ENCODE measurements around the gene SPCS2. TPM values are rescaled to one million over a fixed set of nuclear protein-coding genes. Genes with fewer than 3 reads are reported as not detected.

Gene SPCS2
- total RNA-seq, 1 donor from 2014 or later = 186 TPM

DNA sequence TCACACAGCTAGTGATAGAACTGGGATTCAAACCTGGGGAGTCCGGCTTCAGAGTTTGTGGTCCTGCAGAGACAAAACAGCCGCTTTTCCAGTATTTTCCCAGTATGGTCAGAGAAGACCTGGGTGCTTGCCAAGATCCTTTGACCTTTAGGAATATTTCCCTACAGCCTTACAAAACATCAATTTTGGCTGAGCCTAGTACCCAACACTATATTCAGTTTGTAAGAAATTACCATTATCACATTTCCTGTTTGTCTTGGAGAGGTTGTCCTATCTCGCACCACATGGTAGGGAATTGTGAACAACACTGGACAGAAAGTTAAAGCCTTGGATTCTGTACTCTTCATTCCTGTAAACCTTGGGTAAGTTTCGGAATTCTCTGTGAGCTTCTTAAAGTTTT is 29.0 kb downstream of the SPCS2 start:
- Mint-ChIP-seq H3K27me3 (ENCODE audit: low read depth) (no peaks in the 10 kb centered on the region), H3K4me1 (no peaks in the 10 kb centered on the region), H3K27ac (ENCODE audit: unreplicated experiment) (no peak overlapping the region), H3K9me3 (no peaks in the 10 kb centered on the region), H3K4me3 (no peak overlapping the region), H3K36me3 (ENCODE audit: low read depth) (peaks cover 26% of the 10 kb centered on the region)
- TF ChIP-seq, protein P1, sequence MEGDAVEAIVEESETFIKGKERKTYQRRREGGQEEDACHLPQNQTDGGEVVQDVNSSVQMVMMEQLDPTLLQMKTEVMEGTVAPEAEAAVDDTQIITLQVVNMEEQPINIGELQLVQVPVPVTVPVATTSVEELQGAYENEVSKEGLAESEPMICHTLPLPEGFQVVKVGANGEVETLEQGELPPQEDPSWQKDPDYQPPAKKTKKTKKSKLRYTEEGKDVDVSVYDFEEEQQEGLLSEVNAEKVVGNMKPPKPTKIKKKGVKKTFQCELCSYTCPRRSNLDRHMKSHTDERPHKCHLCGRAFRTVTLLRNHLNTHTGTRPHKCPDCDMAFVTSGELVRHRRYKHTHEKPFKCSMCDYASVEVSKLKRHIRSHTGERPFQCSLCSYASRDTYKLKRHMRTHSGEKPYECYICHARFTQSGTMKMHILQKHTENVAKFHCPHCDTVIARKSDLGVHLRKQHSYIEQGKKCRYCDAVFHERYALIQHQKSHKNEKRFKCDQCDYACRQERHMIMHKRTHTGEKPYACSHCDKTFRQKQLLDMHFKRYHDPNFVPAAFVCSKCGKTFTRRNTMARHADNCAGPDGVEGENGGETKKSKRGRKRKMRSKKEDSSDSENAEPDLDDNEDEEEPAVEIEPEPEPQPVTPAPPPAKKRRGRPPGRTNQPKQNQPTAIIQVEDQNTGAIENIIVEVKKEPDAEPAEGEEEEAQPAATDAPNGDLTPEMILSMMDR (conservative IDR thresholded peaks at IDR 0.05) = no peak
- DNase-seq (ENCODE audit: low read depth, low spot score) = no peak

DNA sequence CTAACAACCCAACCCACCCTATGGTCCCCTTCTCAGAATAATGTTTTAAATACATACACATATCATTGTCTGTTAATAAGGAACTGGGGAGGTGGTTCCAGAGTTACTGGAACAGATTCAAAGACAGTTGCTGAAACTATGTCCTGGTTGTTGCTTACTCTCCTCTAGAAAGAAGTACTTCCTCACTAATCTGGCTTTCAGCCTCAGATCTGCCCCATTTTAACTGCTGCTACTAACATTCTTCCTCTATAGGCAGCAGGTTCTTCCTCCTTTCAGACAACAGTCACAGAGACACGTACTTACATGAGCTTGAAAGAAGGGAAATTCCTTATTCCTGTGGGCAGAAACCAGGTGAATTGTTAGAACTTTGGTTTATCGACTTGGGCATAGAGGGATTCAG is 31.6 kb downstream of the SPCS2 start:
- Mint-ChIP-seq H3K4me3 (no peak overlapping the region), H3K27ac (ENCODE audit: unreplicated experiment) (no peak overlapping the region), H3K36me3 (ENCODE audit: low read depth) (peaks cover 9% of the 10 kb centered on the region), H3K27me3 (ENCODE audit: low read depth) (no peaks in the 10 kb centered on the region), H3K4me1 (no peaks in the 10 kb centered on the region), H3K9me3 (no peaks in the 10 kb centered on the region)
- no peak for DNase-seq (ENCODE audit: low read depth, low spot score)
- TF ChIP-seq, protein P1 (conservative IDR thresholded peaks at IDR 0.05) = no peak

DNA sequence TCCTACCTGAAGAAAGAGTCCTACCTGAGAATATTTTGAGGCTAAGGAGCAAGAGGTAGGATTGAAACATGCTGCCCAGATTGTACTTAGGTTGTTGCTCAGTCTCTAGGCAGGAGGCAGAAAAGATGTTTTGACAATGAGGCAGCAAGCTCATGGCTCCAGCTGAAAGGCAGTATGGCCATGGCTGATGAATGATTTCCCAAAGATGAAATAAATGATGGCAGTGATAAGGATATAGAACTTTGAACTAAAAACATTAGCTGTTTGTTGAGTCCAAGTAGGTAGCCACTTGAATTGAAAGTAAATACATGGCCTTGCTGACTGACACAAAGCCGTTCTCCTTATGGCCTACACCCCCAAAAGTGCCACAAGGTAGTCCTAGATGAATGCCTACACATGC is 32.8 kb downstream of the SPCS2 start:
- no peaks in the 10 kb centered on the region for H3K4me1 Mint-ChIP-seq
- H3K4me3 Mint-ChIP-seq = no peak overlapping the region
- H3K9me3 Mint-ChIP-seq = no peaks in the 10 kb centered on the region
- H3K36me3 Mint-ChIP-seq (ENCODE audit: low read depth) = peaks cover 9% of the 10 kb centered on the region
- TF ChIP-seq, protein P1 (conservative IDR thresholded peaks at IDR 0.05) = no peak
- H3K27me3 Mint-ChIP-seq (ENCODE audit: low read depth) = no peaks in the 10 kb centered on the region
- H3K27ac Mint-ChIP-seq (ENCODE audit: unreplicated experiment) = no peak overlapping the region
- DNase-seq (ENCODE audit: low read depth, low spot score) = no peak

DNA sequence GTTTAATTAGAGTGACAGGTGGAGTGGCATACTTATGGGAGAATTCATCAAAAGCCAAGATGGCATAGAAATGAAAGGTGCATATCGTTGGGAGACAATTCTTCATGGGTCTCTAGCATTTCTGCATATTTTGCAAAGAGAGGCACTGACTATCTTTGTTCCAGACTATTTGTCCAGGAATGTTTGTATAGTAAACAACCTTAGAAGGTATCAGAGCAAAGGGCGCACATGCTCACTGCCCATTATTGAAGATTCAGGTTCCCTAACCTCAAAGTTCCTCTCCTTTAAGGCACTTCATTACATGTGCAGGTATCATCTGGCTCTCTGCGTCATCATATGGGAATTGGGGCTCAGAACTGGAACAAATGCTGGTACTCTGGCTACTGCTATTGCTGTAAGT is 35.0 kb downstream of the SPCS2 start:
- TF ChIP-seq, protein P1 (conservative IDR thresholded peaks at IDR 0.05) = no peak
- H3K4me1 Mint-ChIP-seq = peaks cover under 1% of the 10 kb centered on the region
- H3K9me3 Mint-ChIP-seq = no peaks in the 10 kb centered on the region
- H3K27me3 Mint-ChIP-seq (ENCODE audit: low read depth) = no peaks in the 10 kb centered on the region
- DNase-seq (ENCODE audit: low read depth, low spot score) = no peak
- no peak overlapping the region for H3K27ac Mint-ChIP-seq (ENCODE audit: unreplicated experiment)
- H3K36me3 Mint-ChIP-seq (ENCODE audit: low read depth) = peaks cover 9% of the 10 kb centered on the region
- H3K4me3 Mint-ChIP-seq = no peak overlapping the region

DNA sequence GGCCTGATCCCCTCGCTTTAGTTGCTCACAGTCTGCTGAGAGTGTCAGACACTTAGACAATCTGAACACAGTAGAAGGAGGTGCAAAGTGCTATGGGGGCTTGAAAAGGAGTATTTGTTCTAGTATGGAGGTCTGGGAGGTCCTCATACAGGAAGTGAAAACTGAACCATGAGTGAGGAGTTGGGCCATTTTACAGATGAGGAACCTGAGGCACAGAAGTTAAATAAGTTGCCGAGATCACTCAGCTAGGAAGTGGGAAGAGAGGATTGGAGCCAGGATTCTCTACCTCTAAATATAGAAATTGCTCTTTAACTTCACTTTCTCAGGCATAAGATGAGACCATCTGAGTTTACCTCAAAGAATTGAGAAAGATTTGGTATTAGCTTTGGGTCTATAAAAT is 35.7 kb downstream of the SPCS2 start:
- TF ChIP-seq, protein P1 (conservative IDR thresholded peaks at IDR 0.05) = no peak
- Mint-ChIP-seq H3K27ac (ENCODE audit: unreplicated experiment) (no peak overlapping the region), H3K4me3 (no peak overlapping the region), H3K36me3 (ENCODE audit: low read depth) (peaks cover 9% of the 10 kb centered on the region), H3K9me3 (no peaks in the 10 kb centered on the region), H3K27me3 (ENCODE audit: low read depth) (no peaks in the 10 kb centered on the region), H3K4me1 (peaks cover 7% of the 10 kb centered on the region)
- no peak for DNase-seq (ENCODE audit: low read depth, low spot score)
